Chondrocyte (in vitro differentiated cells): ENCODE results near the gene KLF7. TPM values are rescaled to one million over a fixed set of nuclear protein-coding genes. Genes with fewer than 3 reads are reported as not detected.
A peak's percentile ranks its signal among the peaks of the same experiment; 100 is the strongest.

Experiments used
- DNase-seq: peaks from one replicate; pipeline ENCODE4 v3.0.0; 2021; ENCODE audit warnings: mixed read lengths, low spot score
- H3K27ac Mint-ChIP-seq: one replicate; pipeline ENCODE4 v1.8.0; 2021; ENCODE audit warnings: mild to moderate bottlenecking, moderate library complexity, mixed read lengths; ENCODE audit not compliant: unreplicated experiment
- H3K27me3 Mint-ChIP-seq: 2 replicates; pipeline ENCODE4 v1.8.0; 2021; ENCODE audit warnings: low read depth, mixed read lengths
- H3K36me3 Mint-ChIP-seq: 2 replicates; pipeline ENCODE4 v1.8.0; 2021; ENCODE audit warnings: low read depth, mixed read lengths
- H3K4me1 Mint-ChIP-seq: 2 replicates; pipeline ENCODE4 v1.8.0; 2021; ENCODE audit warnings: low read depth, mild to moderate bottlenecking, mixed read lengths
- H3K4me3 Mint-ChIP-seq: one replicate; pipeline ENCODE4 v1.8.0; 2021; ENCODE audit warnings: mild to moderate bottlenecking, moderate library complexity, mixed read lengths; ENCODE audit not compliant: unreplicated experiment
- H3K9me3 Mint-ChIP-seq: 2 replicates; pipeline ENCODE4 v1.8.0; 2021; ENCODE audit warnings: low read depth, mixed read lengths
- total RNA-seq: library from RNA; stranded (reverse); gene quantifications from 3 replicates; pipeline ENCODE4 v1.2.1, GENCODE V29; 2021
- TF ChIP-seq, protein P1 (sequence below): fragments of 200-600 bp; sonication (generic); IDR thresholded peaks from 2 replicates; pipeline ENCODE4 v1.5.0; 2021; ENCODE audit warnings: antibody characterized with exemption, mild to moderate bottlenecking, moderate library complexity

The KLF7 gene
- total RNA-seq, 1 donor from 2014 or later: 38.5 TPM

DNA sequence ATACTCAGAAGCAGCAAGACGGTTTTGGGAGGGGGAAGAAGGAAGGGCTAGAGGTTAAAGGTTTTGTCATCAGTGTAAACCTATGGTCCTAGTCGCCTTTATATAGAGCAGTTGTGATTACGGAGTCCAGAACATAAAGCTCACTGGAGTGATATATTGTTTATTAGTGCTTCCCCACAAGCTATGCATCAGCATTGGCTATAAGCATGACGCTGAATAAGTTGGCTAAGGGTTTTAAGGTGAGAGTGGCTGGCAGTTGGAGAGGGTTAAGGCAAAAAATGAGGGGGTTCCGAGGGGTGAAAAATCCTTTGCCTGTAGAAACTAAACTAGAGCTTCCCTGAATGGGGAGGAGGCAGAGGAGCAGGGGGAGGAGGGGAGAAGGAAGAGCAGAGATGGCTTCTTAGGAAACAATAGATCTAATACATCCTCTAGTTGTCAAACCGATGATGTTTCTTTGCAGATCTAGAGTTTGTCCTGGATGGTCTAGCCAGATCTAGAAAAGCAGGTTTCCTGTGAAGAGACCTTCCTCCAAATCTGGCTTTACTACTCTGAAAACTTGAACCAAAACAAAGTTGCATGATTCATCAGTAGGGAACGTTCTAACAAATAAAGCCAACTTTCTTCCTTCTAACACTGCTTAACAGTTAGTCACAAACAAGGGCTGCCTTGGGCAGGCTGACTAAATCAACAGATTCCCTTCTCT, 2.5 kb downstream of the KLF7 start:
- TF ChIP-seq, protein P1, sequence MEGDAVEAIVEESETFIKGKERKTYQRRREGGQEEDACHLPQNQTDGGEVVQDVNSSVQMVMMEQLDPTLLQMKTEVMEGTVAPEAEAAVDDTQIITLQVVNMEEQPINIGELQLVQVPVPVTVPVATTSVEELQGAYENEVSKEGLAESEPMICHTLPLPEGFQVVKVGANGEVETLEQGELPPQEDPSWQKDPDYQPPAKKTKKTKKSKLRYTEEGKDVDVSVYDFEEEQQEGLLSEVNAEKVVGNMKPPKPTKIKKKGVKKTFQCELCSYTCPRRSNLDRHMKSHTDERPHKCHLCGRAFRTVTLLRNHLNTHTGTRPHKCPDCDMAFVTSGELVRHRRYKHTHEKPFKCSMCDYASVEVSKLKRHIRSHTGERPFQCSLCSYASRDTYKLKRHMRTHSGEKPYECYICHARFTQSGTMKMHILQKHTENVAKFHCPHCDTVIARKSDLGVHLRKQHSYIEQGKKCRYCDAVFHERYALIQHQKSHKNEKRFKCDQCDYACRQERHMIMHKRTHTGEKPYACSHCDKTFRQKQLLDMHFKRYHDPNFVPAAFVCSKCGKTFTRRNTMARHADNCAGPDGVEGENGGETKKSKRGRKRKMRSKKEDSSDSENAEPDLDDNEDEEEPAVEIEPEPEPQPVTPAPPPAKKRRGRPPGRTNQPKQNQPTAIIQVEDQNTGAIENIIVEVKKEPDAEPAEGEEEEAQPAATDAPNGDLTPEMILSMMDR: no peak
- H3K4me1 Mint-ChIP-seq: peaks cover 65% of the 10 kb centered on the region
- DNase-seq: no peak
- H3K9me3 Mint-ChIP-seq: no peaks in the 10 kb centered on the region
- no peaks in the 10 kb centered on the region for H3K27me3 Mint-ChIP-seq
- H3K4me3 Mint-ChIP-seq: peak overlapping the region; percentile 92
- peaks cover 3% of the 10 kb centered on the region for H3K36me3 Mint-ChIP-seq
- peak overlapping the region; percentile 97 for H3K27ac Mint-ChIP-seq

DNA sequence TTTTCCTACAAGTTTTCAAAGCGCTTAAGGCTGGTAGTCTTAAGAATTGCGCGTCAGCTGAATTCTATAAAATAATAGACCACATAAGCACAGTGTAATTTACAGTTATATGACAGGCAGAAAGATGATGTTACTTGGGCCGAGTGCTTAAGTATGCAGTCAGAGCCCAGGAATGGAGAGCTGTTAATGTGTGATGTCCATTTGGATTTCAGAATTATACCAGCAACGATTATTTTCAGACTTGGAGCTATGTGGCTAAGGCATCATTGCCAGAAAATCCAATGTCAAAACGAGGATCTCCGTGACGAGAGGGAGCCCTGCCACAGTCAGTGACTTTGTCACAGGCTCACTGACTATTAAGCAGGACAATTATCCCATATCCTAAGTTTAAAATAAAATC, 3.4 kb downstream of the KLF7 start:
- peaks cover 66% of the 10 kb centered on the region for H3K4me1 Mint-ChIP-seq
- peaks cover 3% of the 10 kb centered on the region for H3K36me3 Mint-ChIP-seq
- H3K9me3 Mint-ChIP-seq: no peaks in the 10 kb centered on the region
- H3K27me3 Mint-ChIP-seq: no peaks in the 10 kb centered on the region
- no peak for DNase-seq
- peak overlapping the region; percentile 92 for H3K4me3 Mint-ChIP-seq
- H3K27ac Mint-ChIP-seq: peak overlapping the region; percentile 97
- TF ChIP-seq, protein P1: no peak

DNA sequence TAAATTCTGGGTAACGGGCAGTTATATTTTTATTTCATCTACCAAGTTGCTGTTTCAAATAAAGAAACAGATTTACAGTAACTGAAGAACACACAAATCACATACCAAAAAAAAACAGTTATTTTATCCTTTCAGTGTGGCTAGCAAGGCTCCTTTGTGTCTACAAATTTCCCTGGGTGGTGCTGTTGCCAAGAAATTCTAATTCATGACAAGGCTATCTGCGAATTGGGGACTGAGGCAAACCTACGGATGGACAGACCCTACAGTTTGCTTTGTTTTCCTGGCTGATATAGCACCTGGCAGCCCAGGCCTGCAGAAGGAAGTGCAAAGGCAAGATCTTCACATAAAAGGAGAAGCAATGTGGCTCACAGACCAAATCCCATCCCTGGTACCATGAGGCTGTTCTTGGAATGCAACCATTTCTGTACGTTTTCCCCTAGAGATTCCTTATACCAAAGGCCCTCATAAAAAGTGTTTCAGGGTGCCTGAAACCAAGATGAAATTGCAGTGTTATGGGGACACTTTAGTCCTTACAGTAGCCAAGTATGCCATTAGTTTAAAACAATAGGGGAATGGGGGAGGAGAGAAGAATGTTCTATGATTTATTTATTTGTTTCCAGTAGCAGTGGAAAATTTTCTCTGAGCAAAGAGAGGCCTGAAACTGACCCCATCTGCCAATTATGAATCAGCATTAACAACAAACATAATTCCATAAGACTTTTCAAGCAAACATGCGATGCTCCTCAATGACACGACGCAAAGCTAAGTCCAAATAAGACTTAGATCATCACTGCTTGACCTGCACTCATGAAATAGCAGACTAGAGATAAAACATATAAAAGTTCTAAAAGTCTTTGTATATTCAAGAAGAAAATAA, 4.3 kb downstream of the KLF7 start:
- no peak for DNase-seq
- Mint-ChIP-seq H3K36me3 (peaks cover 5% of the 10 kb centered on the region), H3K9me3 (no peaks in the 10 kb centered on the region), H3K4me1 (peaks cover 69% of the 10 kb centered on the region), H3K27me3 (no peaks in the 10 kb centered on the region), H3K4me3 (peak overlapping the region; percentile 92), H3K27ac (peak overlapping the region; percentile 97)
- TF ChIP-seq, protein P1: peak; percentile 32

DNA sequence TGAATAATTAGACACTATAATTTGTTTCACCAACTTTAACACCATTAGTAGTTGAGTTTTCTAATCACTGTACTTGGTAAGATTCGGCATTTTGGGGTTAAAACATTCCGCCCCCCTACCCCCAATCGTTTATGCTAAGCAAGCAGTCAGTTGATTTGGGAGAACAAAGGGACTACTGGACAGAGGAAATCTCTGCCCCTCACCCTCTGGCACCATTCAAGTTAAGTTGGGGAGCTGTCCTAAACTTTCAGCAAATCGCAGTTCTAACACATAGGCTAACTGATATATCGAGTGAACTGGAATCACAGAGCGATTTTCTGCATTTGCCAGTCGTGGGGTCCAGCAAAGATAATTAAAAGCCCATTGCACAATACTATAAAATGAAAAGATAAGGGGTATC, 5.6 kb downstream of the KLF7 start:
- H3K9me3 Mint-ChIP-seq: no peaks in the 10 kb centered on the region
- H3K27ac Mint-ChIP-seq: peak overlapping the region; percentile 69
- peaks cover 82% of the 10 kb centered on the region for H3K4me1 Mint-ChIP-seq
- H3K27me3 Mint-ChIP-seq: no peaks in the 10 kb centered on the region
- TF ChIP-seq, protein P1: no peak
- H3K4me3 Mint-ChIP-seq: no peak overlapping the region
- peaks cover 4% of the 10 kb centered on the region for H3K36me3 Mint-ChIP-seq
- no peak for DNase-seq

DNA sequence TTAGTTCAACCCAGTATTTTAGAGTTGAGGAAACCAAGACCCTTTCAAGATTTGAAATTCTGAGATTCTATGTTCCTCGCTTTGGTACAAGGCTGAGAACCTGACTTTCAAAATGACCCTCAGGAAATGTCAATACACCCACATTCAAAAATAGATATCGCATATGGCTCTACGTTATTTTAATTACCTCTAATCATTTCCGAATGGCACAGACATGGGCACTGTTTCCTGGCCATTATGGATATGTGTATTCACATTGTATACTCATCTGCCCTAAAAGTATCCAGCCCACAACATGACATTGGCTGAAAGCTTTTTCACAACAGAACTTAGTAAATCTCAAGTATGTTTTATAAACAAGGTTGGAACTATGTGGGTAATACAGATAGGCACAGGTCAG, 6.7 kb downstream of the KLF7 start:
- Mint-ChIP-seq H3K27me3 (no peaks in the 10 kb centered on the region), H3K9me3 (no peaks in the 10 kb centered on the region), H3K27ac (no peak overlapping the region), H3K4me1 (peaks cover 92% of the 10 kb centered on the region), H3K36me3 (peaks cover 4% of the 10 kb centered on the region), H3K4me3 (no peak overlapping the region)
- no peak for DNase-seq
- TF ChIP-seq, protein P1: no peak
